H1 (cell line): ENCODE data around the gene SMIM29. TPM values are rescaled to one million over a fixed set of nuclear protein-coding genes. Genes with fewer than 3 reads are reported as not detected.
A peak's percentile ranks its signal among the peaks of the same experiment; 100 is the strongest.

Source experiments
- CTCF ChIA-PET: fragments of 300-600 bp; sonication (Branson Sonifier 250); formaldehyde crosslinking; loops from one replicate; lab custom pipeline; 2021; ENCODE audit not compliant: partially characterized antibody; lab: Charles Lee
- POLR2A ChIA-PET: fragments of 300-600 bp; sonication (Branson Sonifier 250); formaldehyde crosslinking; loops from one replicate; lab custom pipeline; 2021; ENCODE audit warnings: inconsistent platforms; ENCODE audit not compliant: partially characterized antibody; lab: Charles Lee
- DNase-seq, 2 experiments: peaks; one replicate each; pipeline versions ENCODE4 v3.0.0 to v3.0.0-alpha.2; 2010 to 2022; ENCODE audit warnings: low spot score in 2 of 2, low read depth in 1 of 2, mixed read lengths in 1 of 2
- FAIRE-seq: peaks from 2 replicates; lab custom pipeline; 2011; peaks lifted over from hg19 to GRCh38; lab: Jason Lieb, UNC
- H2AFZ ChIP-seq: 2 replicates; pipeline ENCODE4 v1.8.1; 2012; ENCODE audit warnings: low read length, inconsistent platforms
- H2AK5ac ChIP-seq: 2 replicates; pipeline ENCODE4 v1.6.1; 2013; ENCODE audit warnings: low read depth, low read length
- H2BK120ac ChIP-seq: replicated peaks from 2 replicates; pipeline ENCODE3; 2013; ENCODE audit warnings: low read depth, low read length, inconsistent platforms
- H2BK12ac ChIP-seq: 2 replicates; pipeline ENCODE4 v1.6.1; 2013; ENCODE audit warnings: low read depth, low read length
- H2BK15ac ChIP-seq: 2 replicates; pipeline ENCODE4 v1.6.1; 2013; ENCODE audit warnings: low read length
- H2BK20ac ChIP-seq: 2 replicates; pipeline ENCODE4 v1.6.1; 2013; ENCODE audit warnings: low read length
- H2BK5ac ChIP-seq: 2 replicates; pipeline ENCODE4 v1.6.1; 2013; ENCODE audit warnings: low read depth, low read length
- H3K14ac ChIP-seq: 2 replicates; pipeline ENCODE4 v1.6.1; 2013; ENCODE audit warnings: inconsistent platforms; ENCODE audit not compliant: insufficient read length
- H3K18ac ChIP-seq: 2 replicates; pipeline ENCODE4 v1.6.1; 2013; ENCODE audit warnings: low read length; ENCODE audit errors: extremely low read depth
- H3K23ac ChIP-seq: 2 replicates; pipeline ENCODE4 v1.6.1; 2013; ENCODE audit warnings: inconsistent platforms; ENCODE audit not compliant: insufficient read length
- H3K23me2 ChIP-seq: 2 replicates; pipeline ENCODE4 v1.6.1; 2013; ENCODE audit warnings: low read depth, low read length
- H3K27ac ChIP-seq: 2 replicates; pipeline ENCODE4 v1.6.1; 2011; ENCODE audit warnings: low read depth, low read length, inconsistent platforms
- H3K27me3 ChIP-seq, 4 experiments: replicated peaks in 1 of 4; 1 replicate in 1 of 4; 2 replicates in 3 of 4; pipeline versions ENCODE4 v1.6.1 to v1.8.1; 2011 to 2013; ENCODE audit warnings: low read length in 3 of 4, mild to moderate bottlenecking in 3 of 4, inconsistent platforms in 2 of 4, mixed read lengths in 2 of 4, moderate library complexity in 1 of 4; ENCODE audit not compliant: control insufficient read depth in 3 of 4, insufficient read depth in 3 of 4; ENCODE audit errors: extremely low read depth in 1 of 4
- H3K36me3 ChIP-seq, 4 experiments: 2 replicates each; pipeline versions ENCODE4 v1.6.1 to v1.8.1; 2011 to 2013; ENCODE audit warnings: mild to moderate bottlenecking in 4 of 4, low read length in 3 of 4, moderate library complexity in 2 of 4, control low read depth in 1 of 4, inconsistent platforms in 1 of 4; ENCODE audit not compliant: insufficient read depth in 4 of 4, control insufficient read depth in 2 of 4
- H3K4ac ChIP-seq: replicated peaks from 2 replicates; pipeline ENCODE3; 2013; ENCODE audit warnings: low read length, low read depth, mixed read lengths, inconsistent platforms; ENCODE audit not compliant: insufficient read length
- H3K4me1 ChIP-seq, 4 experiments: replicated peaks in 1 of 4; 1 replicate in 1 of 4; 2 replicates in 3 of 4; pipeline versions ENCODE4 v1.6.1 to v1.8.1; 2011 to 2013; ENCODE audit warnings: low read length in 3 of 4, inconsistent platforms in 2 of 4, mixed read lengths in 1 of 4; ENCODE audit not compliant: insufficient read depth in 4 of 4, control insufficient read depth in 3 of 4
- H3K4me2 ChIP-seq, 2 experiments: 2 replicates each; pipeline versions ENCODE4 v1.6.1 to v1.8.1; 2011 to 2013; ENCODE audit warnings: low read depth in 2 of 2, low read length in 2 of 2, control low read depth in 1 of 2, inconsistent platforms in 1 of 2, mild to moderate bottlenecking in 1 of 2; ENCODE audit not compliant: insufficient read depth in 1 of 2
- H3K4me3 ChIP-seq, 4 experiments: fragments of 200-600, 300-600 bp in 1 of 4; sonication (generic), shearing (Covaris generic), sonication (Bioruptor Twin) in 1 of 4; 2 replicates each; pipeline versions ENCODE4 v1.5.1 to v1.8.1; 2011 to 2016; ENCODE audit warnings: low read length in 4 of 4, low read depth in 3 of 4, control low read depth in 2 of 4, inconsistent platforms in 2 of 4, mild to moderate bottlenecking in 2 of 4, mixed read lengths in 1 of 4, moderate library complexity in 1 of 4; ENCODE audit not compliant: insufficient read depth in 2 of 4; ENCODE audit errors: extremely low read depth in 1 of 4
- H3K56ac ChIP-seq: replicated peaks from 2 replicates; pipeline ENCODE3; 2013; ENCODE audit warnings: low read depth, mild to moderate bottlenecking, mixed read lengths, low read length, inconsistent platforms; ENCODE audit not compliant: insufficient read length
- H3K79me1 ChIP-seq: 2 replicates; pipeline ENCODE4 v1.6.1; 2013; ENCODE audit warnings: low read depth, low read length, control low read depth
- H3K79me2 ChIP-seq, 2 experiments: 2 replicates each; pipeline versions ENCODE4 v1.6.1 to v1.8.1; 2012 to 2013; ENCODE audit warnings: low read length in 2 of 2, mild to moderate bottlenecking in 2 of 2, inconsistent platforms in 1 of 2; ENCODE audit not compliant: insufficient read depth in 2 of 2, control insufficient read depth in 1 of 2
- H3K9ac ChIP-seq, 4 experiments: replicated peaks in 1 of 4; 1 replicate in 1 of 4; 2 replicates in 3 of 4; pipeline versions ENCODE4 v1.6.1 to v1.8.1; 2011 to 2013; ENCODE audit warnings: low read depth in 3 of 4, low read length in 3 of 4, control low read depth in 2 of 4, mild to moderate bottlenecking in 2 of 4, moderate library complexity in 2 of 4, inconsistent platforms in 1 of 4; ENCODE audit errors: extremely low read depth in 1 of 4
- H3K9me3 ChIP-seq, 2 experiments: 2 replicates each; pipeline versions ENCODE4 v1.6.1 to v1.8.1; 2012 to 2013; ENCODE audit warnings: mild to moderate bottlenecking in 2 of 2, moderate library complexity in 2 of 2, control low read depth in 1 of 2, inconsistent platforms in 1 of 2, low read depth in 1 of 2, low read length in 1 of 2, mixed read lengths in 1 of 2; ENCODE audit not compliant: insufficient read depth in 2 of 2
- H4K20me1 ChIP-seq, 2 experiments: replicated peaks in 1 of 2; 2 replicates each; pipeline versions ENCODE3 to v1.8.1; 2011 to 2013; ENCODE audit warnings: inconsistent platforms in 2 of 2, low read length in 2 of 2, mild to moderate bottlenecking in 1 of 2; ENCODE audit not compliant: insufficient read depth in 2 of 2, control insufficient read depth in 1 of 2
- H4K5ac ChIP-seq: 2 replicates; pipeline ENCODE4 v1.6.1; 2013; ENCODE audit warnings: low read length, low read depth, mixed read lengths, inconsistent platforms; ENCODE audit not compliant: insufficient read length
- H4K8ac ChIP-seq: 2 replicates; pipeline ENCODE4 v1.8.0; 2013; ENCODE audit warnings: mild to moderate bottlenecking, moderate library complexity, low read length, inconsistent platforms; ENCODE audit not compliant: insufficient read depth; ENCODE audit errors: extremely low read depth
- H4K91ac ChIP-seq: replicated peaks from 2 replicates; pipeline ENCODE3; 2013; ENCODE audit warnings: low read length, mixed read lengths, inconsistent platforms; ENCODE audit not compliant: insufficient read length
- ASH2L ChIP-seq: fragments of 200-600, 300-600 bp; sonication (generic); IDR thresholded peaks from one replicate; pipeline ENCODE4 v1.7.1; 2017; ENCODE audit warnings: low read length
- GABPA ChIP-seq: IDR thresholded peaks from 2 replicates; pipeline ENCODE4 v1.6.1; 2011; ENCODE audit warnings: mild to moderate bottlenecking, low read length, moderate library complexity, borderline replicate concordance; ENCODE audit not compliant: insufficient read depth
- HDAC2 ChIP-seq, 2 experiments: fragments of 300-600 bp in 1 of 2; sonication (generic) in 1 of 2; IDR thresholded peaks; 2 replicates each; pipeline ENCODE4 v1.6.1; 2011 to 2012; ENCODE audit warnings: low read depth in 2 of 2, low read length in 2 of 2, mild to moderate bottlenecking in 2 of 2, moderate library complexity in 2 of 2, borderline replicate concordance in 1 of 2, inconsistent platforms in 1 of 2
- PHF8 ChIP-seq: fragments of 200-600 bp; sonication (generic); conservative IDR thresholded peaks from 2 replicates; pipeline ENCODE4 v1.7.1; 2012; ENCODE audit warnings: low read depth, mild to moderate bottlenecking, inconsistent platforms, low read length, moderate library complexity
- POLR2A ChIP-seq, 2 experiments: IDR thresholded peaks; 1 replicate in 1 of 2; 2 replicates in 1 of 2; pipeline ENCODE4 v1.6.1; 2011; ENCODE audit warnings: low read depth in 2 of 2, low read length in 2 of 2, mild to moderate bottlenecking in 2 of 2; ENCODE audit errors: control extremely low read depth in 1 of 2
- POLR2AphosphoS5 ChIP-seq: IDR thresholded peaks from 2 replicates; pipeline ENCODE4 v1.6.1; 2011; ENCODE audit warnings: low read depth, low read length
- RAD21 ChIP-seq, 2 experiments: IDR thresholded peaks in 1 of 2; conservative IDR thresholded peaks in 1 of 2; 2 replicates each; pipeline ENCODE4 v1.6.1; 2011; ENCODE audit warnings: low read depth in 2 of 2, low read length in 2 of 2, improper control_type of control experiment in 1 of 2, inconsistent platforms in 1 of 2, mild to moderate bottlenecking in 1 of 2, moderate library complexity in 1 of 2
- TAF1 ChIP-seq: IDR thresholded peaks from 2 replicates; pipeline ENCODE4 v1.6.1; 2011; ENCODE audit warnings: mild to moderate bottlenecking, low read depth, low read length
- TAF7 ChIP-seq: optimal IDR thresholded peaks from 2 replicates; pipeline ENCODE3; 2011; ENCODE audit warnings: low read depth, mild to moderate bottlenecking, inconsistent platforms, low read length, moderate library complexity, borderline replicate concordance
- TBP ChIP-seq: IDR thresholded peaks from 2 replicates; pipeline ENCODE4 v1.6.1; 2011; ENCODE audit warnings: low read depth, low read length, improper control_type of control experiment
- YY1 ChIP-seq: IDR thresholded peaks from 2 replicates; pipeline ENCODE4 v1.6.1; 2011; ENCODE audit warnings: low read depth, mild to moderate bottlenecking, low read length
- WGBS, 2 experiments: shearing (Covaris generic) in 1 of 2; methylation state at CpG; one replicate each; pipeline versions ENCODE4 v1.1.6 to v1.1.7; 2013 to 2015; ENCODE audit warnings: low lambda C conversion rate in 2 of 2, mixed read lengths in 2 of 2, inconsistent platforms in 1 of 2, low coverage in 1 of 2, missing lambda C conversion rate in 1 of 2; ENCODE audit not compliant: insufficient replicate concordance in 2 of 2, insufficient coverage in 1 of 2, insufficient read length in 1 of 2; ENCODE audit errors: extremely low coverage in 1 of 2, missing lambda C conversion rate in 1 of 2; 5-methylcytosine and 5-hydroxymethylcytosine counted together
- polyA plus RNA-seq, 7 experiments: library from polyadenylated mRNA; depleted of rRNA in 3 of 7; stranded (reverse) in 5 of 7; unstranded in 2 of 7; fragments of >200 nt in 5 of 7; fragments of 200-250 nt in 2 of 7; gene quantifications; 1 replicate in 5 of 7; 2 replicates in 1 of 7; 4 replicates in 1 of 7; pipeline versions ENCODE4 v1.2.1 to v1.2.3, GENCODE V29; 2011 to 2013; ENCODE audit warnings: missing spikeins in 2 of 7, mixed read lengths in 2 of 7
- total RNA-seq: library from RNA; stranded (reverse); fragmentation: NEBNext Ultra II Directional; extraction: Animal tissue kit (Norgen Biotek cat#: 25700); gene quantifications from 2 replicates; pipeline ENCODE4 v1.2.1, GENCODE V29; 2021

SMIM29 gene
- total and polyA plus RNA-seq, 2 of the 8 experiments (the other 6 are each of a cell fraction or from before 2014, with no cell fraction given) = 7.0 to 22.4 TPM

- Histone ChIP-seq H3K18ac (peak overlapping the region; percentile 99), H3K79me1 (no peaks in the 10 kb centered on the region; the same call in 1 of the 2 replicates), H4K5ac (peak overlapping the region; percentile 99), H2BK12ac (peak overlapping the region; percentile 90), H4K91ac (peak overlapping the region; percentile 100), H3K23ac (no peak overlapping the region), H3K4me2 (peak overlapping the region; percentile 82 to 84), H2BK120ac (peak overlapping the region; percentile 86), H4K8ac (peak overlapping the region; percentile 100), H2AFZ (no peak overlapping the region), H3K56ac (peak overlapping the region; percentile 99), H3K14ac (peak overlapping the region; percentile 14), H2AK5ac (peak overlapping the region; percentile 100), H3K79me2 (peaks cover 22 to 31% of the 10 kb centered on the region in 2 experiments), H3K4me3 (peak overlapping the region; percentile 25 to 63 (median 48); a peak in 7 of 8 replicates), H3K27me3 (no peaks in the 10 kb centered on the region), H4K20me1 (peaks cover 14 to 17% of the 10 kb centered on the region in 2 experiments), H3K4me1 (peaks cover 0 to 21% (median 14%) of the 10 kb centered on the region in 4 experiments; a peak in 6 of 7 replicates), H3K36me3 (peaks cover 2 to 14% (median 5%) of the 10 kb centered on the region in 4 experiments; a peak in 5 of 8 replicates), H3K9ac (peak overlapping the region; percentile 93 to 98 (median 96)), H3K4ac (peak overlapping the region; percentile 99), H3K9me3 (no peaks in the 10 kb centered on the region), H2BK15ac (peak overlapping the region; percentile 92; the same call in 1 of the 2 replicates), H3K27ac (peak overlapping the region; percentile 99), H2BK20ac (no peak overlapping the region), H2BK5ac (peak overlapping the region; percentile 100), H3K23me2 (peaks cover 12% of the 10 kb centered on the region)
- DNase-seq = no peak
- ChIA-PET CTCF (interaction anchor here (4.1 kb wide), 1 partner anchor 39 kb away, joined by 29 read pairs; no protein-coding TSS in a partner anchor), POLR2A (interaction anchor here (0.8 to 9.0 kb wide), 11 partner anchors 11 to 190 kb away, joined by 3 to 191 read pairs (median 5); partner anchors contain the start of genes NUDT3 and SMIM29)
- 10% methylated on average over 19 of the region's 53 CpGs; no CpG with 5 or more reads in 1 of the 2 experiments for WGBS, 2 experiments
- peak; percentile 92 for TF ChIP-seq POLR2AphosphoS5
- peak; percentile 72; the same call in 1 of the 2 replicates for TF ChIP-seq TBP
- peak; percentile 91 for TF ChIP-seq TAF1
- no peak for TF ChIP-seq ASH2L
- peak in 1 of 2 experiments; percentile 77; a peak in 2 of 3 replicates for TF ChIP-seq POLR2A (IDR thresholded peaks at IDR 0.05; ENCODE audit: control extremely low read depth in 1 of 2, low read depth in 2 of 2, low read length in 2 of 2)
- peak; percentile 67 for TF ChIP-seq TAF7
- TF ChIP-seq HDAC2 (IDR thresholded peaks at IDR 0.05; ENCODE audit: borderline replicate concordance in 1 of 2, low read depth in 2 of 2, low read length in 2 of 2) = peak in 1 of 2 experiments; percentile 16; a peak in 1 of 4 replicates
- TF ChIP-seq RAD21 (IDR thresholded peaks at IDR 0.05 in 1 of 2, conservative IDR thresholded peaks at IDR 0.05 in 1 of 2; ENCODE audit: low read depth in 2 of 2, low read length in 2 of 2) = no peak
- TF ChIP-seq PHF8 = peak; percentile 74
- TF ChIP-seq GABPA = no peak
- 0 out of 2 replicates have a peak, but pooled peaks have one; percentile 22 for TF ChIP-seq YY1
- FAIRE-seq = no peak
Observed at GRCh38 chr6:34234667-34235306, 14.0 kb downstream of the SMIM29 start.
